Erythroblast (primary cell): ENCODE measurements around the gene USP28.

Source experiments
- GATA1 ChIP-seq: IDR thresholded peaks from 2 replicates; pipeline ENCODE4 v1.6.1; 2011; ENCODE audit warnings: low read depth, mild to moderate bottlenecking, control low read depth, low read length, moderate library complexity
- POLR2A ChIP-seq: IDR thresholded peaks from 2 replicates; pipeline ENCODE4 v1.6.1; 2011; ENCODE audit warnings: mild to moderate bottlenecking, low read length

GRCh38 chr11:113835306-113835705 is 40.1 kb downstream of the USP28 start:
- TF ChIP-seq POLR2A, result no peak
- TF ChIP-seq GATA1, result no peak
